ENCODE data around the gene CA10. TPM values are rescaled to one million over a fixed set of nuclear protein-coding genes. Genes with fewer than 3 reads are reported as not detected.

Gene CA10
- polyA plus RNA-seq, 3 donors from 2014 or later = not detected

GRCh38 chr17:51819341-51820219 is 338.9 kb downstream of the CA10 start:
- Mint-ChIP-seq H3K4me1 (no peaks in the 10 kb centered on the region), H3K36me3 (no peaks in the 10 kb centered on the region), H3K9me3 (no peaks in the 10 kb centered on the region), H3K4me3 (no peak overlapping the region), H3K27ac (no peak overlapping the region), H3K27me3 (ENCODE audit: low read depth in 3 of 3) (peaks cover 0 to 4% (median 1%) of the 10 kb centered on the region in 3 donors)
- no peak for DNase-seq

GRCh38 chr17:51818777-51819176 is 339.7 kb downstream of the CA10 start:
- H3K36me3 Mint-ChIP-seq = no peaks in the 10 kb centered on the region
- H3K4me3 Mint-ChIP-seq = no peak overlapping the region
- H3K9me3 Mint-ChIP-seq = no peaks in the 10 kb centered on the region
- DNase-seq = no peak
- H3K27ac Mint-ChIP-seq = no peak overlapping the region
- H3K4me1 Mint-ChIP-seq = no peaks in the 10 kb centered on the region
- H3K27me3 Mint-ChIP-seq (ENCODE audit: low read depth in 3 of 3) = peaks cover 0 to 4% (median 1%) of the 10 kb centered on the region in 3 donors

DNA sequence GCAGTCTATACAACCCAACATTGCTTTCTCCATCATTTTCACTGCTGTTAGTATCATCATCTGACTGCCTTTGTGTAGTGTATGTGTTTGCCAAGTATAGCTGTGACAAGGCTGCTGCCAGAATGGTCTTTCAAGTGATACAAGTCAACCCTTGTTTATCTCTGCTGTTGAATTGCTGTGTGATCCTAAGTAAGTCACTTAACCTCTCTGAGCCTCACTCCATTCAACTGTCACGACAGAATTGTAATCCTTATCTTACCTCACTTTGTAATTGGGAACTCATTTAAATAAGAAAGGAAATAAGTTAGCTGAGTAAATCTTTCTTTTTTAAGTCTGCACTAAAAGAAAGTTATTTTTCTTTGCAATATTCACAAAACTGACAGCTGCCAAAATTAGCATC is 340.6 kb downstream of the CA10 start:
- Mint-ChIP-seq H3K27ac (no peak overlapping the region), H3K4me3 (no peak overlapping the region), H3K36me3 (no peaks in the 10 kb centered on the region), H3K27me3 (ENCODE audit: low read depth in 3 of 3) (peaks cover 0 to 4% (median 1%) of the 10 kb centered on the region in 3 donors), H3K4me1 (no peaks in the 10 kb centered on the region), H3K9me3 (no peaks in the 10 kb centered on the region)
- no peak for DNase-seq

GRCh38 chr17:51817117-51817516 is 341.4 kb downstream of the CA10 start:
- Mint-ChIP-seq H3K36me3 (no peaks in the 10 kb centered on the region), H3K27me3 (ENCODE audit: low read depth in 3 of 3) (peaks cover 0 to 4% (median 1%) of the 10 kb centered on the region in 3 donors), H3K27ac (no peak overlapping the region), H3K4me1 (no peaks in the 10 kb centered on the region), H3K9me3 (no peaks in the 10 kb centered on the region), H3K4me3 (no peak overlapping the region)
- no peak for DNase-seq

GRCh38 chr17:51815097-51815496 is 343.4 kb downstream of the CA10 start:
- Mint-ChIP-seq H3K27me3 (ENCODE audit: low read depth in 3 of 3) (peaks cover 0 to 6% (median 1%) of the 10 kb centered on the region in 3 donors), H3K27ac (no peak overlapping the region), H3K4me3 (no peak overlapping the region), H3K4me1 (no peaks in the 10 kb centered on the region), H3K9me3 (no peaks in the 10 kb centered on the region), H3K36me3 (no peaks in the 10 kb centered on the region)
- no peak for DNase-seq

DNA sequence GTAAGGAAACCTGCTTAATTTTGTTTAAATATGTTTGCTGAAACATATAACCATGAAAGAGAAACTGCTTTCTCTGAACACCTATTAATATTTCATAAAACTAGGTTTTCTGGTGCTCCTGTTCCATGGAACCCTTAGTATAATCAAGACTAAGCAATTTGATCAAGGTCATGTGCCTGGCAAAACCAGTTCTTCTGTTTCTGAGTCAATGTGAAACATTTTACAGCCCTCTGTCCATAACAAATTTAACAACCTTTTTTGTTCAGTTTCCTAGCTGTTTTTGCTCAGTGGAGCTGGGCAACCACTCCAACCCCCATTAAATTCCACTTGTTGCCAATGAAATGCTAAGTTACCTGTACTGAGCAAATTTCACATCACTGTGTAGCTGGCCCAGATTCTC is 344.0 kb downstream of the CA10 start:
- Mint-ChIP-seq H3K36me3 (no peaks in the 10 kb centered on the region), H3K27ac (no peak overlapping the region), H3K4me3 (no peak overlapping the region), H3K9me3 (no peaks in the 10 kb centered on the region), H3K27me3 (ENCODE audit: low read depth in 3 of 3) (peaks cover 0 to 4% (median 1%) of the 10 kb centered on the region in 3 donors), H3K4me1 (no peaks in the 10 kb centered on the region)
- DNase-seq = no peak

GRCh38 chr17:51813784-51814174 is 344.7 kb downstream of the CA10 start:
- no peaks in the 10 kb centered on the region for H3K4me1 Mint-ChIP-seq
- H3K9me3 Mint-ChIP-seq = no peaks in the 10 kb centered on the region
- H3K36me3 Mint-ChIP-seq = no peaks in the 10 kb centered on the region
- no peak overlapping the region for H3K4me3 Mint-ChIP-seq
- DNase-seq = no peak
- peaks cover 0 to 4% (median 0%) of the 10 kb centered on the region in 3 donors for H3K27me3 Mint-ChIP-seq (ENCODE audit: low read depth in 3 of 3)
- no peak overlapping the region for H3K27ac Mint-ChIP-seq

GRCh38 chr17:51813140-51813783 is 345.3 kb downstream of the CA10 start:
- Mint-ChIP-seq H3K4me3 (no peak overlapping the region), H3K4me1 (no peaks in the 10 kb centered on the region), H3K27me3 (ENCODE audit: low read depth in 3 of 3) (peaks cover 0 to 4% (median 0%) of the 10 kb centered on the region in 3 donors), H3K36me3 (no peaks in the 10 kb centered on the region), H3K27ac (no peak overlapping the region), H3K9me3 (no peaks in the 10 kb centered on the region)
- no peak for DNase-seq

DNA sequence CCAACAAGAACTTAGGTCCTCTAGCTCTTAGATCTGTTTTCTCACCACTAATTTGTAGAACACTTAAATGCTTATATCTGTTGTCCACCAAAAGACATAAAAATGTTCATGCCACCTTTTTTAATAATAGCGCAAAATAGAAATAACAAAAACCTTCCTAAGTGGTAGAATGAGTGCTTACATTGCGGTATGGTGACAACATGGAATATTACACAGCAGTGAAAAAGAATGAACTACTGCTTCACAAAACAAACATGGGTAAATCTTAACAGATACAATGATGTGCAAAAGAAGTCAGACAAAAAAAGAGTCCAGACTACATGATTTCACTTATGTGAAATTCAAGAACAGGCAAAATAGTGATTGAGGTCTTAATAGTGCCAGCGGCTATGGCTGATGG is 351.1 kb downstream of the CA10 start:
- no peaks in the 10 kb centered on the region for H3K4me1 Mint-ChIP-seq
- peaks cover 0 to 2% (median 0%) of the 10 kb centered on the region in 6 donors for H3K9me3 Mint-ChIP-seq
- no peak overlapping the region for H3K4me3 Mint-ChIP-seq
- no peaks in the 10 kb centered on the region for H3K36me3 Mint-ChIP-seq
- H3K27me3 Mint-ChIP-seq (ENCODE audit: low read depth in 3 of 3) = peaks cover 1 to 2% (median 1%) of the 10 kb centered on the region in 3 donors
- H3K27ac Mint-ChIP-seq = no peak overlapping the region
- DNase-seq = no peak

DNA sequence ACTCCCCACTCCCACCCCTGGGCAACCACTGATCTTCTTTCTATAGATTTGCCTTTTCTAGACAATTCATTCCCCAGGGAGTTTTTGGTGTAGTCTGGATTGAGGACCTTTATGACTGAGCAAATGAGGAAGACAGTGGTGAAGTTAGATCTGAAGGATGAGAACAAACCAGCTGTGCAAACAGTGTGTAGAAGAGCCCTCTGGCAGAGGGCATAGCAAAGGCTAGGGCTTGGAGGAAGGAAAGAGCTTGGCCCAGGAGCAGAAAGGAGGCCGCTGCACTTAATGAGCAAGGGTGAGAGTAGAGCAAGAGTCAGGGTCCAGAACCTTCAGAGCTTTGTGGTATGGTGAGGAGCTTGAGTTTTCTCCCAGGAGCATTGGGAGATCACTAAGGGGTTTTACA is 352.7 kb downstream of the CA10 start:
- no peak for DNase-seq
- Mint-ChIP-seq H3K4me3 (no peak overlapping the region), H3K9me3 (peaks cover 0 to 2% (median 0%) of the 10 kb centered on the region in 6 donors), H3K36me3 (no peaks in the 10 kb centered on the region), H3K27me3 (ENCODE audit: low read depth in 3 of 3) (peaks cover 1 to 5% (median 1%) of the 10 kb centered on the region in 3 donors), H3K4me1 (no peaks in the 10 kb centered on the region), H3K27ac (no peak overlapping the region)

- Mint-ChIP-seq H3K9me3 (peaks cover 0 to 2% (median 0%) of the 10 kb centered on the region in 6 donors), H3K4me3 (no peak overlapping the region), H3K27me3 (ENCODE audit: low read depth in 3 of 3) (peaks cover 1 to 3% (median 1%) of the 10 kb centered on the region in 3 donors), H3K36me3 (no peaks in the 10 kb centered on the region), H3K4me1 (no peaks in the 10 kb centered on the region), H3K27ac (no peak overlapping the region)
- DNase-seq = no peak
Observed at GRCh38 chr17:51805185-51805584, 353.3 kb downstream of the CA10 start.

DNA sequence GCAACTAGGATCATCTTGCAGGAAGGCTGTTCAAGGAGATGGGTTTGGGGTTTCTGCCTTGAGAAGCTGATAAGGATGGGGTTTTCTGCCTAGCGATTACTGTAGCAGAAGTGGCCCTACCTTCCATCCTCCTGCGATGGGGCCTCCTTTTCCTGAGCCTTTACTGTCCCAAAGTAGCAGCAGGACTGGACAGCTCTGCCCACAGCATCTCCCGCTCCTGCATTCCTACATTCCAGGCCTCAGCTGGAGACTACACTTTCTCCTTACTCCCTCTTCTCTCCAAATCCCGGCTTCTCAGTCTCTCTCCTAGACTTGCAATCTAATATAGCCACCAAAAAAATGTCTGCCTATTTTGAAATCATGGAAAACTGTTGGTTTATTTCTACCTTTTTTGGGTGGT is 355.4 kb downstream of the CA10 start:
- Mint-ChIP-seq H3K4me3 (no peak overlapping the region), H3K9me3 (peaks cover 0 to 2% (median 0%) of the 10 kb centered on the region in 6 donors), H3K4me1 (no peaks in the 10 kb centered on the region), H3K36me3 (no peaks in the 10 kb centered on the region), H3K27me3 (ENCODE audit: low read depth in 3 of 3) (peaks cover 1 to 4% (median 1%) of the 10 kb centered on the region in 3 donors), H3K27ac (no peak overlapping the region)
- DNase-seq = no peak

DNA sequence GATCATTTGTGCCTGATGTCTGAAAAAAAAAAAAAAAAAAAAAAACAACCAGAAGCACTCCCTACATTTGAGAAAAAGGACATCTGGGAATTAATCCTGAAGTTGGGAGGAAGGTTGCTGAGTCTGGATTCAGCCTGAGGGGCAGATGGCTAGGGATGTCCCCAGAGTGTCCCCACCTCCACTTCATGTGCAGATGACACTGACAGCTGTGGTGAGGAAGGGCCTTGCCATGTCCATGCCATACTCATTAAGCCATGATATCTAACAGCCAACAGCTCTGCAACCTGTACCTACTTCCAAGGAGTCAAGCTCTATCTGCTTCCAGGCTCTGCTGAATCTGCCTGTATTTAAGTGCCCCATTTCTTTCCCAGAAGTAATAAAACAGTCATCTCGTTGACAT is 356.0 kb downstream of the CA10 start:
- H3K27ac Mint-ChIP-seq = no peak overlapping the region
- no peaks in the 10 kb centered on the region for H3K36me3 Mint-ChIP-seq
- peaks cover 0 to 2% (median 0%) of the 10 kb centered on the region in 6 donors for H3K9me3 Mint-ChIP-seq
- no peak for DNase-seq
- peaks cover 1 to 5% (median 1%) of the 10 kb centered on the region in 3 donors for H3K27me3 Mint-ChIP-seq (ENCODE audit: low read depth in 3 of 3)
- H3K4me1 Mint-ChIP-seq = no peaks in the 10 kb centered on the region
- H3K4me3 Mint-ChIP-seq = no peak overlapping the region

- H3K9me3 Mint-ChIP-seq = peaks cover 0 to 2% (median 0%) of the 10 kb centered on the region in 6 donors
- H3K4me1 Mint-ChIP-seq = no peaks in the 10 kb centered on the region
- H3K27ac Mint-ChIP-seq = no peak overlapping the region
- no peak overlapping the region for H3K4me3 Mint-ChIP-seq
- no peak for DNase-seq
- no peaks in the 10 kb centered on the region for H3K36me3 Mint-ChIP-seq
- peaks cover 1 to 5% (median 1%) of the 10 kb centered on the region in 3 donors for H3K27me3 Mint-ChIP-seq (ENCODE audit: low read depth in 3 of 3)
Observed at GRCh38 chr17:51801626-51802025, 356.9 kb downstream of the CA10 start.

Data from immature natural killer cell (primary cell).